NCI-H2081 treated with DMSO at 0.1 percent for 48 hours (cell line): Measurements from ENCODE around the gene HSFX3.
"Not testable (repeated sequence)": the region's sequence is repeated elsewhere in the genome, so short reads cannot be mapped to it uniquely, and the experiment has no call there.

ENCODE experiments used
- DNase-seq: peaks from one replicate; lab custom pipeline; 2025; lab: John Stamatoyannopoulos, UW

Gene HSFX3

DNA sequence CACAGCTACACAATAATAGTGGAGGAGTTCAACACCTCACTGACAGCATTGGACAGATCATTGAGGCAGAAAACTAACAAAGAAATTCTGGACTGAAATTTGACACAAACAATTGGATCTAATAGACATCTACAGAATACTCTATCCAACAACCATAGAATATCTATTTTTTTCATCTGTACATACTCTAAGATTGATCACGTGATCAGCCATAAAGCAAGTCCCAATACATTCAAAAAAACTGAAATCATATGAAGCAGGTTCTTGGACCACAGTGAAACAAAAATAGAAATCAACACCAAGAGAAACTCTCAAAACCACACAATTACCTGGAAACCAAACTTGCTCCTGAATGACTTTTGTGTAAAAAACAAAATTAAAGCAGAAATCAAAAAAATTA, 32.4 kb downstream of the HSFX3 start:
- no peak for DNase-seq

DNA sequence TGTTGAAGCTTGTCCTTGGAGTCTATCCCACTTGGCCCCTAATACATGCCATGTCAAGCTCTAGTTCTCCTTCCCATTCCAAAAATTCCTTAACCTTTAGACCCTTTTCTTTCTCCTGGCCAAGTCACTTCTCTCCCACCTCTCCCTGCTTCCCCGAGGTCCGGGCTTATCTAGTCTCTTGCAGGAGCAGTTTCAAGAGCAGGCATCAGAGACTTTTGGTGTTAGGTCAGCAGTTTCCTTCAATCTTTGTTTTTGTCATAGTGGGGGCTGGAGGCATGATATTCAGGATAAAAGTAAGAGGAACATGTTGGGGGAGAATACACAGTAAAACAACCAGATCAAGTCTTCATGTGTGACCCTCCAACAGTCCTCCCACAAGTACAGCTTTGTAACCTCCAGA, 33.1 kb downstream of the HSFX3 start:
- DNase-seq = no peak

- DNase-seq = no peak
These were observed 33.6 kb downstream of the HSFX3 start for GRCh38 chrX:149515954-149516602.

DNA sequence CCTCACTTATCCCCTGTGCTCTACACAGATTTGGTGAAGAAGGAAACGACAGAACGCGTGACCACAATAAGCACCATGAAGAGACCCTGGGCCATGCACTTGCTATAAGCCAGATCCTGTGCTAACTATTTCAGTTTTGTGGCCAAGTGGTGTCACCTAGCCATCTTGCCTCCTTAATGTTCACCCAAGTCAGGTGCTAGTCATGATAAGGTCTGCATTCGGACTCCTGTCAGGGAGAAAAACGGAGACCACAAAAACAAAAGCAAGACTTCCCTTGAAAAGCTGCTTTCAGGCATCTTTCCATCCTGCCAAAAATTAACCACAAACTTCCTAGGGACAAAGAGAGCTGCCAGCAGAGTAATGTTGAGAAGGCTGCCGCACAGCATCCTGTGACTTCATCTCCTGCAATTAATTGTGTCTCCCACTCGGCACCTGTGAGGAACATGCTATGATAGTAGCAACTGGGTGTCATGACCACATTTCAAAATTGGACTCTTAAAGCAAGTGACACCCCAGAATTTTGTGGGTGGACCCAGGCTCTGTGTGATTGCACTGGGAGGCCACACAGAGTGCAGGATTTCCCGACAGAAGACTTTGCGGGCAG, 35.8 kb downstream of the HSFX3 start:
- no peak for DNase-seq

GRCh38 chrX:149512225-149512885, 37.4 kb downstream of the HSFX3 start:
- no peak for DNase-seq

GRCh38 chrX:149511081-149511480, 38.6 kb downstream of the HSFX3 start:
- DNase-seq = no peak

GRCh38 chrX:149510386-149510785, 39.3 kb downstream of the HSFX3 start:
- no peak for DNase-seq

DNA sequence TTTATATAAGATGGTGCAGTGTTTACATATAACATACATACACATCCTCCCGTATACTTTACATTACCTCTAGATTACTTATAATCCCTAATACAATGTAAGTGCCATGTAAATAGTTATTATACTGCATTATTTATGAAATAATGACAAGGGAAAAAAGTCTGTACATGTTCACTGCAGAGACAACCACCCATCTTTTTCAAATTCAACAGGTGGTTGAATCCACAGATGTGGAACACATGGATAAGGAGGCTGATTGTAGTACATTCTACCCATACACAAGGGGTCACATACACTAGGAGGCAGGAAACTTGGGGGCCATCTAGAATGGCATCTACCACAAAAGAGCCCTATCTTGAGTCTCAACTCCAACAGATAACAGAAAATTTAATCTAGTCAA, 41.3 kb downstream of the HSFX3 start:
- no peak for DNase-seq

- DNase-seq = no peak
These were observed 43.4 kb downstream of the HSFX3 start for GRCh38 chrX:149506349-149506748.

GRCh38 chrX:149505671-149506070, 44.1 kb downstream of the HSFX3 start:
- DNase-seq = no peak

- DNase-seq = peak; percentile 8
These were observed 44.6 kb downstream of the HSFX3 start, which contains the start of gene IDS for GRCh38 chrX:149504915-149505651. Gene IDS (minus strand): TSS chrX:149505306. CDS start chrX:149505137, 169 bp downstream.

GRCh38 chrX:149504226-149504914, 45.4 kb downstream of the HSFX3 start:
- DNase-seq = no peak

GRCh38 chrX:149503446-149503845, 46.3 kb downstream of the HSFX3 start:
- DNase-seq = not testable (repeated sequence)

GRCh38 chrX:149502923-149503322, 46.8 kb downstream of the HSFX3 start:
- not testable (repeated sequence) for DNase-seq

GRCh38 chrX:149499766-149500165, 50.0 kb downstream of the HSFX3 start:
- DNase-seq = no peak

DNA sequence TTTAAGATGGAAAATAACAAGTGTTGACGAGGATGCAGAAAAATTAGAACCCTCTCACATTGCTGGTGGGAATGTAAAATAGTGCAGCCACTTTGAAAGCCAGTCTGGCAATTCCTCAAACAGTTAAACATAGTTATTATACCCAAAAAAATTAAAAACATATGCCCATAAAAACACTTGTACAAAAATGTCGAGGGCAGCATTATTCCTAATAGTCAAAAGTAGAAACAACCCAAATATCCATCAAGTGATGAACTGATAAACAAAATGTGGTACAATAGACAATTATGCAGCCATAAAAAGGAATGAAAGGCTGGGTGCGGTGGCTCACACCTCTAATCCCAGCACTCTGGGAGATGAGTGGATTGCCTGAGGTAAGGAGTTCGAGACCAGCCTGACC, 51.0 kb downstream of the HSFX3 start:
- no peak for DNase-seq
